ENCODE measurements around the gene TELO2.

Gene TELO2

DNA sequence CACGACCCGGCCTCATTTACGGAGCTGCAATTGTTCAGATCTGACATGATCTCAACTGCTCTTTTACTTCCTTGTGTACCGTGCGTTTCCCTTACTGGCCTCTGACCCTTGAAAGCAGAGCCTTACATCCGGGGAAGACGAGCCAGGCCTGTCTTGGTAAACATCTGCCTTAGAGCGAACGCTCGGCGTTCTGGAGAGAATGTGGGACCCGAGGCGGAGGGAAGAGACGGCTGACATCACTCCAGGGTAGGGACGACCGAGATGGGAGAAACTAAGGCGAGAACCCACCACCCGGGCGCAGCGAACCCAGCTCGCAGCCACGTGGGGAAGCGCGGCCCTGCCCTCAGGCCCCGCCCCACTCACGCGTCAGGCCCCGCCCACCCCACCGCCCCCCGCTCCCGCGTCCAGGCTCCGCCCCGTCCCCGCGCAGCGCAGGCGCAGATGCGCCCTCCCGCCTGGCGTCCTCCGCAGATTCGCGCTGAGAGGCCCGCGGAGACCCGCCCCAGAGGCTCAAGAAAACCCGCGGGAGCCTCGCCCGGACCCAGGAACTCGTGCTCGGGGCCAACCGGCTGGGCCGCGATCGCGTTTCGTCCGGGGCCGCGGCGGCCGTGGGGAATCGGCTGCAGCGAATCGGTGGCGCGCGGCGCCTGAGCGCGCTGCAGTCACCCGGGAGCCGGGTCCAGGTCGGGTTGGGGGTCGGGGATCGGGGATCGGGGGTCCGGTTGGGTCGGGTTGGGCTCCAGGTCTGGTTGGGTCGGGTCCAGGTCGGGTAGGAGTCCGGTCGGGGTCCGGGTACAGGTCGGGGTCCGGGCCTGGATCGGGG, at the start of gene TELO2:
Gene TELO2, plus strand, starts transcription at position 438 of the 823 bp plus-strand sequence. CDS start 922 bp downstream, outside the sequence.
- DNase-seq (ENCODE audit: low spot score), result peak; percentile 99

DNA sequence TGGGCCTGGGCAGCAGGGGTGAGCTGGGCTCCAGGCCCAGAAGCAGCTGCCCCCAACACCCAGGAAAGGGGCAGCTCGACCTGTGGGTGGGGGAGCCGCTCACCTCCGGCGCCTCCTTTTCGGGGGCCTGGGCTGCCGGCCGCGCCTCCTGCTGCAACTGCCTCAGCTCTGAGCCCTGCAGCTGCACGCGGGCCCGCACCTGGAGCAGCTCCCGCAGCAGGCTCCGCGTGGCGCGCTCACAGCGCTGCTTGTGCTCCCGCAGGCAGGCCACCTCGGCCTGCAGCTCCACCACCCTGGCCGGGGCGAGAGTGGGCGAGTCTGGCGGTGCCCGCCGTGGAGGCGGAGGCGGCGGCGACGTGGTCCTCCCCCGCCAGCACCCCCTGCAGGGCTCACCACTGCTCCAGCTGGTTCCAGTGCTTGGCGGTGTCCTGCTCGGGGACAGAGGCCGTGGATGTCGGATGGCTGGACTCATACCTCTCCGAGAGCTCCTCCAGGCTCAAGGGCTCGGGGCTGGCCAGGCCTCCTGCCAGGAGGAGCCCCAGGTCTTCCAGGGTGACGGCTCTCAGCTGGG, 49.7 kb upstream of the TELO2 start:
- no peak for DNase-seq (ENCODE audit: low spot score)

DNA sequence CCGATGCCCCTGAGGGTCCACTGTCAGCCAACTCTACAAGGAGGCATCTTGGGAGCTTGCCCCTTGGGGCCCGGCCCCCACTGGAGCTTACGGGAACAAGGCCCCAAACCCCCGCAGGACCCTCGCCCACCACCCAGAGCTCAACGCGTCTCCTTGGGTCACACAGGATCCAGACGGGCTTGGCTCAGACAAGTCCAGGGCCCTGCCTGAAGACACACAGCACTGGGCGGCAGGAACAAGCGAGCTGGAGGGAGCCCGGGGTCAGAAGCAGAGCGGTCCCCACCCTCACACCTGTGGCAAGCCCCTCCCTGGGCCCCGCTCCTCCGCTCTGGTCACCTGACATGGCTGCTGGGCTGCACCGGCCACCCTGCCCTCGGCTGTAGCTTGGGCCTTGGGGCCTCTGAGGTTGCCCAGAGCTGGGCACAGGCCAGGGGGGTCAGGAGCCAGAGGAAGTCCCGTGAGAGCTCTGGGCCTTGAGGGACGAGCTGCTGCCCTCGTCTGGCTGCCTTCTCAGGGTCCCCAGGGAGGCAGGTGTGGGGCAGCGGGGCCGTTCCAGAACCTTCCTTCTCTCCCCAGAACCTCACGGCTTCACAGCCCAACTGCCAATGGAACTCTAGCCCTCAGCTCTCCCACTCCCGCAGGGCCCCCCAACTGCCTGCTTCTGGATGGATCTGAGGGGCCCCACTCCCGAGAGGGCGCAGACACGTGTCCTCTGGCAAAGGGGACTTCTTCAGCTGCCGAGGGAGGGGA, 49.0 kb upstream of the TELO2 start, which contains the start of gene CCDC154:
Gene CCDC154, minus strand, starts transcription at position 577 of the 750 bp plus-strand sequence. Its CDS starts 234 bp downstream, at position 343.
- no peak for DNase-seq (ENCODE audit: low spot score)

DNA sequence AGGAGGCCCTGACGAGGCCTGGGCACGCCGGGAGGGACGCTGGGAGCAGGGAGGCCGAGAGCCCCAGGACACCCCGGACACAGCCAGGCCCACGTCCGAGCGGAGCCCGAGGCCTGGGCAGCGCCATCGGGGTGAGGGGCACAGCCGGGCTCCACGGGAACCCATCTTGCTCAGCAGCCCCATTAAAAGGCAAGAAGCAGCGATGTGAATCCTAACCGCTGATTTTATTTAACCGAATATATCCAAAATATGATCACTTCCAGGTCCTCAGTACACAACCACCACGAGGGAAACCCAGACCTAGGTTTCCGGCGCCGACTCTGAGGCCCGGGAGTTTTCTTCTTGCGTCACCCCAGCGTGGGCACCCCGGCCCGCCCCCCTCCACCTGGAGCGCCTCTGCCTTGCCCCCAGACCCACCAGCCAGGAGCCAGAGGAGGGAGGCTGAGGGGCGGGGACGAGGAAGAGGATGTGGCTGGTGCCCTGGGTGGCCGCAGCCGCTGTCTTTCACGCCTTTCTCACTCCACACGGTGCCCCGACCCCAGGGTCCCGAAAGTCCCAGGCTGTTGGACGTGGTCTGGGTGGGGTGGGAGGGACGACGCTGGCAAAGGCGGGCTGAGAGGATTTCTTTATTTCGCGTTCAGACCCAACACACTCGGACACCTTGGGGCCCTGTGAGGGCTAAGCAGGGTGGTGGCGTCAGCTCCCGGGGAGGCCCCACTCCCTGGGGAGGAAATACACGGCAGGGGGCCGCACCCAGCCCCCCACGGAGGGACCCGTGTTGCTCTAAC, 48.2 kb upstream of the TELO2 start:
- no peak for DNase-seq (ENCODE audit: low spot score)

DNA sequence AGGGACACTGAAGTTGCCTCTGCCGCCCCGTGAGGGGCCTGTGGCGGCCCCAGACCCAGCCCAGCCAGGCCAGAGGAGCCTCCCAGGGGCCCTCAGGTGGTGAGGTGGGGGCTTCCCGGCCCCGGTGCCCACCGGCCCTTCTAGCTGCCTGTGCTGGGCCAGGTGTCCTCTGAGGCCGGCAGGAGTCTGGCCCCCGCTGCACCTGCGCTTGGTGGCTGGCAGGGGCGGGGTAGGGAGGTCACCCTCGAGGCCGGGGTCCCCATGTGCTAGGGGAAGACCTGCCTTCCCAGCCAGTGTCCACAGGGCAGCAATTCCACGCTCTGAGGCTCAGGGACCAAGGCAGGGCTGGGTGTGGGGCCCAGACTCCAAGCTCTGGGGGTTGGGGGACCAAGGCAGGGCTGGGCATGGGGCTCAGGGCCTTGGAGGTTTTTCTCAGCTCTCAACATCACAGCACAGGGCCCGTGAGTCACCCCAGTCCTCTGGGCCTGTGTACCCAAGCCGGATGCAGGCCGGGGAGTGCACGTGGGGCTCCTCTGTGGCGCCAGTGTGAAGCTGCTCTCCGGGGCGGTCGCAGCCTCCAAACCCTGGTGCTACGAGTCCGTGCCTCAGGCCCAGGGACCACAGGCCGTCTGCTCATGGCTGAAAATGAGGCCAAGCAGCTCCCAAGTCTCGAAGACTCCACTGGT, 47.5 kb upstream of the TELO2 start:
- no peak for DNase-seq (ENCODE audit: low spot score)

DNA sequence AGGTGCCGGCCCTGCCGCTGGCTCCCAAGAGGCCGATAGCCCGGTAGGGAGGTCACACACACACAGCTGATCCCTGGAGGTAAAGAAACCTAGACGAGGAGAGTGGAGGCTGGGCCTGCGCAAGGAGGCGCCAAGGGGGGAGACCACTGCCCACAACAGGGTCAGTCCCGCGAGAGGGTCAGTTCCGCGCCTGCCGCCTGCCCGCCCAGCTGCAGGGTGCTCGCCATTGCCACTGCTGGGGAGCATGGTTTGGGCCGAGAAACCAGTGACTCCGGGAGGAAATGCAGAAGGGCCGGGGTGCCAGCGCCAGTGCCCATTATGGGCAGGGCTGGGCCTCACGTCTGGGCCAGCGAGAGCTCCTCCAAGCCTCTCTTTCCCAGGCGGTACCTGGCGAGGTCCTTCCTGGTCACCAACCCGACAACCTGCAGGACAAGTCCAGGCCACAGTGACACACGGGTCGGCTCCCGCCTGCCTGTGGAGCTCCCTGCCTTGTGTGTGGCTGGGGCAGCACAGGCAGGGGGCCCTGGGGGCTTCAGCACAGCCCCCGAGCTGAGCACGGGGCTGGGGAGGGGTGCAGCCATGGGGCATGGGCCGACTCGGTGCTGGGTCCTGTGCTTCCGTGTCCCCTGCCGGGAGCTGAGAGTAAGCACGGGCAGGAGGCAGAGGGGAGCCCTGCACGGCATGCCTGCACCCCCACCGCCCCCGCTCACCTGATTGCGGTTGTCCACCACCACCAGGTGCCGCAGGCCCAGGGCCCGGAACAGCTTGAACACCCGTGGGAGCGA, 46.7 kb upstream of the TELO2 start:
- no peak for DNase-seq (ENCODE audit: low spot score)

DNA sequence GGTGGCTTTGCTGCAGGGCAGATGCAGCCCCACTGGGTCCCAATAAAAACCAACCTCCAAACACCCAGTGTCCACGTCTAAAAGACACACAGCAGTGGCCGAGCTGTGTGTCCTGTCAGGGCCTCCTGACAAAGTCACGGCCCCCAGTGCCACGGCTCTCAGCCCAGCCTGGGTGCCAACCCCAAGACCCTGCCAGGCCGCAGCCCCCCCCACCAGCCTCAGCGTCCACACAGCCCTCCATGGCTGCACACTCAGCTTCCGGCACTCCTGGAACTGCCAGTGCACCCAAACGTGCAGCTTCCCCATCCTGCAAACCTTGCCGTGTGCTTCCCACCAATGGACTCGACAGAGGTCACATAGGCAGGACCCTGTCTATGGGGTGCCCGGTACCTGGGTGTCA, 45.2 kb upstream of the TELO2 start:
- no peak for DNase-seq (ENCODE audit: low spot score)

DNA sequence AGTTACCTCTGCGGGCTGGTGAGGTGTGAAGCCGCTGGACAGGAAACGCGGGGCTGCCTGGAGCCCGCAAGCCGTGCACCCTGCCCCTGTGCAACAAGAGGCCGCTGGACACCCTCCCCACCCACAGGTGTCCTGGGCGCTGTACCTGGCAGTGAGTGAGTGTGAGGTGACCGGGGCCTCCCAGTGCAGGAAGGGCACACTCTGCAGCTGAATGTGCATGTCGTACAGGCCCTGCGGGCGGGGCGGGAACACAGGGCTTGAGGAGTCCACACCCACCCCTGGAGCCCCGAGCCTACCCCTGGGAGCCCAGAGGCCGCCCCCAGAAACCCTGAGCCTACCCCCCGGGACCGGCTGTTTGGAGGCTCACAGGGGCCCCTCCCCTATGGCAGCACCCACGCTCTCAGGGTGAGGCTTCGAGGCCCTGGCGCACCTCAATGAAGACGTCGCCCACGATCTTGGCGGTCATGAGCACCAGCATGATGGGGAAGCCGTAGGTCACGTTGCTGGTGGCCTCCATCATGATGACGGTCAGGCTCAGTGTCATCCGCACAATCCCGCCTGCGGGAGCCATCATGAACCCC, 44.5 kb upstream of the TELO2 start:
- no peak for DNase-seq (ENCODE audit: low spot score)

DNA sequence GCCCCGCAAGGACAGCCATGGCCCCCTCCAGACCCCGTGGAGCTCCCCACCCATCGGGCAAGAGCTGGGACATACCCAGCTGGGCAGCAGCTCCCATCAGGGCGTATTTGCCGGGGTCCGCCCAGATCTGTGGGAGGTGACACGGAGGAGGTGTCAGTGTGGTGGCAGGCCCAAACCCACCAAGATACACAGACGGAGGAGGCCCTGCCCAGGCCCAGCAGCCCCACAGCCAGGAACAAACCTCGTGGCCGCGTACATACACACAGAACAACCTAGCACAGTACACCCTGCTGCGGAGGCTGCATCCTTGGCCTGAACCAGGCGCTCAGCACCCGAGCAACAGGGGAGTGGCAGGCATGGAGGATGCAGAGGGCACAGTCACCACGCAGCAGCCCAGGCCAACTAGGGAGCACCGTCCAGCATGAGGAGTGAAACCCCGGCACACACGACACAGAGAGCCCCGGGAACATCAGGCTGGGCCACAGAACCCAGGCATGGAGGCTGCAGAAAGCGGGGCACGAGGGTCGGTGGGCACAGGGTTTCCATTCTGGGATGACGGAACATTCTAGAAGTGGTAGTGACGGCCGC, 43.9 kb upstream of the TELO2 start:
- DNase-seq (ENCODE audit: low spot score), result no peak

DNA sequence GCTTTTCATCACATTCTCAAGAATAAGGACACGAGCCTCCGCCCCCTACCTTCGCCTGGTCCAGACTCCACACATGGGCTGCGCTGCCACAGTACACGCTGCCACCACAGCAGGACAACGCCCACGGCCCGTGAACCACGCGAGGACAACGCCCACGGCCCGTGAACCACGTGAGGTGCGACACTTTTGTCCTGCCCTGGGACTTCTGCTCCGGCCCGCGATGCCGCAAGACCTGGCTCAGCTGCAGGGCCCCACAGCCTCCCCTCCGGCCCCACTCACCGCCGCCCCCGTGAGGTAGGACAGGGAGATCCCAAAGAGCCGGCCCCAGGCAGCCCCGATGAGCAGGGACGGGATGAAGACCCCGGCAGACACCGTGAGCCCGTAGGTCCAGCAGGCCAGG, 42.9 kb upstream of the TELO2 start:
- no peak for DNase-seq (ENCODE audit: low spot score)

DNA sequence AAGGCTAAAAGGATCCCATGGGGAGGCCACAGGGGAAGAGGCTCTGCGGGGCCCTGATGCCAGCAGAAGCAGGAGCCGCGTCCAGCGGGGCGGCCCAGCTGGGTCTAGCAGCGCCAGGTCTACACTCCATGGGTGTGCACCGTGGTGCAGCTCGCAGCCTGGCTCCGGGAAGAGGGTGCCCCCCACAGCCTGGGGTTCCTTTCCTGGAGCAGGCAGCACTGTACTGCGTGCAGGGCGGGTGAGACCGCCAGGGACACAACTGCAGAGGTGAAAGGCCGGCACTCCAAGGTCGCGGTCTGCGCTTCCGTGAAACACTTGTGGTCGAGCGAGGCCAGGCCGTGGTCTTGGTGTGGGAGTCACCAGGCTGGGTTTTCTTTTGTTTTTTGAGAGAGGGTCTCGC, 42.3 kb upstream of the TELO2 start:
- DNase-seq (ENCODE audit: low spot score), result no peak

DNA sequence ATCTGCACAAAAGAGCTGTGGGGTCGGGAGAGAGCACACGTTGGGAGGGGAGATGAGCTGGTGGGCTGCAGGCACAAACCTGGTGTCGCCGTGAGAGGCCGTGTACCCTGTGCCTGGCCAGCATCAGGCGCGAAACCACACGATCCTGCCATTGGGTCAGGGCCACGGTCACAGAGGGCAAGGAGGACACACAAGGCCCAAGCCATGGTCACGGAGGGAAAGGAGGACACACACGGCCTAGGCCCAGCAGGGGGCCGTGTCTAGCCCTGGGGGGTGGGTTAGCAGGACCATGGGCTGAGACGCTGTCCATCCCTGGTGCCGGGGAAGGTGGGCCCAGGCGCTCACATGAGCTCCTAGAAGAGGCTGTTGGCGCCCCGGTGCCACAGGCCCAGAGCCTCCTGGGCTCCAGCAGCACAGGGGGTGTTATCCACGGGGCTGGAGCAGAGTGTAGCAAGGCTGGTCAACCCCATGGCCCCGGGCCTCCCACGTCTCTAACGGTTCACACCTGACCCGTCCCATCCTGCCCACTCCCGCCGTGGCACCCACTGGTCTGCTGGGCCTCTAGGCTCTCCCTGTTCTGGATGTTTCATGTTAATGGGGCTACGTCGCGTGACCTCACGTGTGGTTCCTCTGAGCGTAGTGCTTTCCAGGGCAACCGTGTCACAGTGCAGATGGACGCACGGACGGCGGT, 41.3 kb upstream of the TELO2 start:
- no peak for DNase-seq (ENCODE audit: low spot score)

DNA sequence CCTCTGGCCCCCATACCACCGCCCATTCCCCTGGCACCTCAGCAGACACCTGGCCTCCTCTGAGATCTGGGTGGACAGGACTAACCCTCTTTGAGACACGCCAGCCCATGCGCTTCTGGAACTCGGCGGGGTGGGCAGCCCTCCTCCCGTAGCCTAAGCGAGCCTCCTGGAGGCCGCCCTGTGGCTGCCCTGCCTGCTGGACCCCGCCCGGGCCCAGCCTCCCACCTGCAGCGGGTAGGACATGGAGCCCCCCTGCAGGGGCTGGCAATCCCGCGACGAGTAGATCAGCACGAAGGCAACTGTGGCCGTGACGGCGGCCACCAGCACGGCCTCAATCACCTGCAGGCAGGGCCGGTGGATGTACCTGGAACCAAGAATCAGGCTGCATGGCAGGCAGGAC, 40.6 kb upstream of the TELO2 start:
- DNase-seq (ENCODE audit: low spot score), result no peak

DNA sequence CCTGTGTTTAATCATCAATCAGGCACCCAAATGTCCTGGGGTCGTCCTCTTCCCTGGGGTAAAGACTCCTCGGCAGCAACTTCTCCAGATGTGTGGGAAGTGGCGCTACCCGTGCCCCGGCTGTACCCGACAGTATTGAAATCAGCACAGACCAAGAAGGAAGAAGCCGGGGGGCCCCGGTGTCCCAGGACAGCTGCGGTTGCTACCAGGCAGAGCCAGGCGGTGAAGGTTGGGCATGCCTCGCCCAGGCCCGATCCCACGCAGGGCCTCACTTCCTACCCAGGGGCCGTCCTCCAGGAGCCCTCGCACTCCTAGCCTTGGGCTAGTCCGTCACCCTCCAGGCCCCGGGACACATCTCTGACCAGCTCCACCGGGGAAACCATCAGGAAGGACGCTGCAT, 39.8 kb upstream of the TELO2 start:
- DNase-seq (ENCODE audit: low spot score), result no peak

DNA sequence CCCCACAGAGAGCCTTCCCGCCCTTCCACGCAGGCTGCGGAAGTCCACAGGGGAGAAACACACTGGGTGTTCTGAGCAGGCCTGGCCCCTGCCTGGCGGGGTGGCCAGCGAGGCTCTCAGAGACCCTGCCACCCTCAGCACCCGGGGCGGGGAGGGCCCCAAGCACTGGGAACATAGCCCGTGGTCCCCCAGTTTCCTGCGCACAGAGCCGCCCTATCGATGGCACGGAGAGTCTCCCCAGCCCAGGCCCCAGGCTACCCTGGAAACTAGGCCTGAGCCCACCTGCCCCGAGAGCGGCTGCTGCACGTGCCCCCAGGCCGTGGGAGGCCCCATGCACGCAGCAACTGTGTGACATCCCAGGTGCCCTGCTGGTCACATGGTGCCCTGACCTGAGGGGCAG, 38.6 kb upstream of the TELO2 start:
- no peak for DNase-seq (ENCODE audit: low spot score)

DNA sequence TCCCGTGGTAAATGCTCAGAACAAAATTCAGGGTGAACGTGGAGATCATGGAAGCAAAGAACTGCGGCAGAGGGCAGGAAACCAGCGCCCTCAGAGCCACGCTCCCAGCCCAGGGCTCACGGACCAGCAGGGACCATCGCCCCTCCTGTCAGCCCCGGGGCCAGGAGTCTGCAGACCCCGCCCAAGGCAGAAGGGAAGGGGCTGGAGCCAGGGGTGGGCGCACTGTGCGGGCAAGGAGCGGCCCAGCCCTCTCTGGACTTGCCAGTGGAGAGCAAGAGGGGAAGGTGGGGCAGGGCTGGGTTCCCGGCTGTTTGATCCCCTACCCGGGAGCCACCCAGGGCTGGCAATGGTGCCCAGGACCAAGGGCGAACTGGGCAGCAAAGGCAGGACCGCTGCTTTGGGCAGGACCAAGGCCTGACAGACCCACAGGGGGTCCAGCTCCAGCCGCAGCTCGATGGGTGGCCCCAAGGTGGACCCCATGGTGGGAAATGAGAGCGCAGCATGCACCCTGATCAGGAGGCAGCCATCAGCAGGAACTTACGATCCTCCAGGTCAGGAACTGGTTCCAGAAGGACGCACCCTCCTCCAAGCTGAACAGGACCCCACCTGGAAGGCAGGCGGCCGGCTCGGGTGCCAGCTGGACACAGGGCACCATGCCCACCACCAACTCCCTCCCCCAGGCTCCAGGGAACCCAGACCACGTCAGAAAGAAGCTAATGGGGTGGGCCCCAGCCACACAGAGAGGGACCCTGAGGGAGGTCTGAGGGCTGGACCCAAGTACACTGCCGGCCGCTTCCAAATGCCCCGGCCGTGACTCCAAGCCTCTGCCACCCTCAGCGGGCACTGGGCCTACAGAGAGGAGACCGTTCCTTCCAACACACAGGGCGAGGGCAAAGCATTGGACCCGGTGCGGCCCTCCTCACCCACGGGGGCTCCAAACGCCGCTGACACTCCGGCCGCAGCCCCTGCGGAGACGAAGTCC, 37.7 kb upstream of the TELO2 start:
- DNase-seq (ENCODE audit: low spot score), result no peak

DNA sequence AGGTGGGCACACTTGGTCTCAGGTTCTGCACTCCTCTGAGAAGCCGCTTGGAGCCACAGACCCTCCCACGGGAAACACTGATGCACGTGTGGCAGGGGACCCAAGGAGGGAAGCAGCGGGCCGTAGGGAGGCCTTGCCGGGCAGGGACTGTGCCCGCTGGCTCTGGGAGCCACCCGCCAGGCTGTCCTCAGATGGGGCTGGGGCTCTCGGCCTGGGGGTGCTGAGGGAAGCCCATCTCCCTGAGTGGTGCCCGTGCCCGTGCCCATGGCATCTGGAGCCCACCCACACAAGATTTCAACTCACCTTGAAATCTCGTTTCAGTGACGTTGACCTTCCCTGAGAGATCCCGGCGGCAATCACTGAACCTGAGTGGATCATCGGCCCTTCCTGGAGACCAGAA, 36.2 kb upstream of the TELO2 start:
- no peak for DNase-seq (ENCODE audit: low spot score)

All from AG08396 (cell line).